ENCODE data around the gene MN1. TPM values are rescaled to one million over a fixed set of nuclear protein-coding genes. Genes with fewer than 3 reads are reported as not detected.
A peak's percentile ranks its signal among the peaks of the same experiment; 100 is the strongest.

MN1 gene
- total and polyA plus RNA-seq, 2 experiments from 2014 or later: 7.8 to 45.8 TPM

GRCh38 chr22:27734066-27734465 lies 67.5 kb downstream of the MN1 start:
- no peaks in the 10 kb centered on the region for H3K27me3 ChIP-seq

DNA sequence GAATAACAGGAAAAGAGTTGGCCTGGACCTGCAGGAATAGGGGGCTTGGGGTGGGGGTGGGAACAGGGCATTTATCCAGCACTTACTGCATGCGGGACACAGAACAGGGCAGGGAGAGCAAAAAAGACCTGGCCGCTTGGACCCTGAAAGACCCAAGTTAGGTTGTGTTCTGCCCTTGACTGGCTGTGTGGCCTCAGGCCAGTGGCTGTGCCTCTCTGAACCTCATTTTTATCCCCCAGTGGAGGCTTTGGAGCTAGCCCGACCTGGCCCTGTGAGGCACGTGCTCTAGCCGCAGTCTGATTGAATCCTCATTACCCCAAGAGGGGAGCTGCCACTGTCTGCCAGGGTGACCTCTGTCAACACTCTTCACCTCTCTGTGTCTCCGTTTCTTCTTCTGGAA lies 68.7 kb downstream of the MN1 start:
- no peak overlapping the region for H3K27ac ChIP-seq
- no peak for TF ChIP-seq CTCF (IDR thresholded peaks at IDR 0.05; ENCODE audit: low read depth, low read length)
- no peak overlapping the region for H3K4me3 ChIP-seq
- DNase-seq (ENCODE audit: low read depth in 1 of 2, low spot score in 1 of 2): no peak
- H3K4me1 ChIP-seq (ENCODE audit: low read depth): peaks cover 4% of the 10 kb centered on the region
- no peaks in the 10 kb centered on the region for H3K9me3 ChIP-seq (ENCODE audit: low read depth)
- H3K36me3 ChIP-seq: no peaks in the 10 kb centered on the region
- H3K27me3 ChIP-seq: no peaks in the 10 kb centered on the region

More at GRCh38 chr22:27734066-27734465, 67.5 kb downstream of the MN1 start:
- Histone ChIP-seq H3K27ac (no peak overlapping the region), H3K9me3 (ENCODE audit: low read depth) (no peaks in the 10 kb centered on the region), H3K4me3 (no peak overlapping the region), H3K36me3 (no peaks in the 10 kb centered on the region), H3K4me1 (ENCODE audit: low read depth) (no peaks in the 10 kb centered on the region)
- no peak for TF ChIP-seq CTCF (IDR thresholded peaks at IDR 0.05; ENCODE audit: low read depth, low read length)
- DNase-seq (ENCODE audit: low read depth in 1 of 2, low spot score in 1 of 2): no peak

DNA sequence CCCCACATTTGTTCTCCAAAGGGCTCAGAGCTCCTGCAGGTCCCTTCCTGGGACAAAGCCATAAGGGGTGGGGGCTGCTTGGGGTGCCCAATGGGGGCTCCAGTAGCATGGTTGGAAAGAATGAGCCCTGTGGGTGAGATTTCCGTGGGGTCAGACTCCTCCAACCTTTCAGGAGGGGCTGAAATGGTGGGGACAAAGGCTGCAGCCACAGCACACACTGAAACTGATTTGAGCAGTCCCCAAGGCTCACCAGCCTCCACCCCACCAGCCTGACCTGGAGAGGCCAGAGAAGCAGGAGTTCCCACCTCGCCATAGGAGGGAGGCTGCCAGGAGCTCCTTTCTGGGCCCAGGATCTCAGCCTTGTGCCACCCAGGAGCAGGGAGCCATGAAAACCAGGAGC lies 69.2 kb downstream of the MN1 start:
- no peak for DNase-seq (ENCODE audit: low read depth in 1 of 2, low spot score in 1 of 2)
- TF ChIP-seq CTCF (IDR thresholded peaks at IDR 0.05; ENCODE audit: low read depth, low read length): no peak

DNA sequence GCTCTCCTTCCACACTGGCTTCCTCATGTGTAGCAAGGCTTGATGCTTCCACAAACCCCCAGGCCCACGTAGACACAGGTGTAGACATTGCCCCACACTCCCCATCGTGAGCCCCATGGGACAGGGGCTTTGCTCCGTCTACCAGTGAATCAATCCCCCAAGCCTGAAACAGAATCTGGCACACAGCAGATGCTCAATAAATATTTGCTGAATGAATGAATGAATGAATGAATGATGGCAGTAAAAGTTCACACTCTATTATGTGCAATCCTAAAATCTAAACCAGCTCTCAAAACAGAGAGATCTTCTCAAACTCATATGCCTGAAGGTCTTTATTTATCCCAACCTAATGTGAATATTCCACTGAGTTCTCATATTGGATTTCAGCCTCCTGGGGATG lies 69.9 kb downstream of the MN1 start:
- Histone ChIP-seq H3K27ac (no peak overlapping the region), H3K36me3 (no peaks in the 10 kb centered on the region), H3K4me3 (no peak overlapping the region), H3K27me3 (no peaks in the 10 kb centered on the region), H3K4me1 (ENCODE audit: low read depth) (peaks cover 11% of the 10 kb centered on the region), H3K9me3 (ENCODE audit: low read depth) (no peaks in the 10 kb centered on the region)
- TF ChIP-seq CTCF (IDR thresholded peaks at IDR 0.05; ENCODE audit: low read depth, low read length): no peak
- no peak for DNase-seq (ENCODE audit: low read depth in 1 of 2, low spot score in 1 of 2)

More for the DNA sequence above, 69.2 kb downstream of the MN1 start:
- Histone ChIP-seq H3K9me3 (ENCODE audit: low read depth) (no peaks in the 10 kb centered on the region), H3K27me3 (no peaks in the 10 kb centered on the region), H3K36me3 (no peaks in the 10 kb centered on the region), H3K27ac (no peak overlapping the region), H3K4me3 (no peak overlapping the region), H3K4me1 (ENCODE audit: low read depth) (peaks cover 5% of the 10 kb centered on the region)

GRCh38 chr22:27730641-27731433 lies 70.7 kb downstream of the MN1 start:
- H3K4me1 ChIP-seq (ENCODE audit: low read depth): peaks cover 11% of the 10 kb centered on the region
- H3K27ac ChIP-seq: no peak overlapping the region
- H3K36me3 ChIP-seq: no peaks in the 10 kb centered on the region
- no peak overlapping the region for H3K4me3 ChIP-seq
- no peaks in the 10 kb centered on the region for H3K27me3 ChIP-seq
- DNase-seq (ENCODE audit: low read depth in 1 of 2, low spot score in 1 of 2): peak in 1 of 2 donors; percentile 42
- TF ChIP-seq CTCF (IDR thresholded peaks at IDR 0.05; ENCODE audit: low read depth, low read length): no peak
- no peaks in the 10 kb centered on the region for H3K9me3 ChIP-seq (ENCODE audit: low read depth)
